ENCODE results near the gene LMAN2. TPM values are rescaled to one million over a fixed set of nuclear protein-coding genes. Genes with fewer than 3 reads are reported as not detected.

LMAN2 gene
- total RNA-seq, 1 experiment from 2014 or later, result 144 TPM

DNA sequence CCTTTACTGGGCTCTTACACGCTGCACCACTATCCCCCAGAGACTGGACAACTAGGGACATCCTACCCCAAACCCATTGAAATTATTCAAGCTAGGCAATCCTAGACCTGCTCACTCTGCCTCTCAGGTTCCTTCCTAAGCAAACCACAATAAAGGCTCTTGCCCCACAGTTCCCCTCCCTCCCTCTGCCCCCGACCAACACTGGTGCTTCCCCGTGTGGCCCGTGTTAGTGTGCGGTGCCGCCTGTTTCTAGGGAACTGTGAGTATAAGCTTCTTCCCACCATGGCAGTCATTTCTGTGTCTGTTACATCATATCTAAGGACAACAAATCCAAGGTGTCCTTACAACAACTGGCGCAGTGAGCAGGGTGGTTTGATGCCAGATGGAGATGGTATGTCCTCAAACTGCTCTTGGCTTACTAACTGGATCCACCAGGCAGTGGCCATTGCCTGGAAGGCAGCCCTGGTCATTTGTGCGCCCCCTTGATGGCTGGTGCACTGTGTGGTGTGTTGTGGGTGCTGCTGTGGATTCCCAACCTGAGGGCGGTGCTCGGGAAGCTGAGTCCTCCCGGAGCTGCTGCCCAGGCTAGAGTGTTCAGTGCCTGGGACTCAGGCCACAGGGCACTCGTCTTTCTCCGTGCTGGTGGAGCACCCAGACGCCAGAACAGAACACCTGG lies 31.4 kb downstream of the LMAN2 start:
- H3K9me3 ChIP-seq (replicated peaks), result no peaks in the 10 kb centered on the region
- no peaks in the 10 kb centered on the region for H3K36me3 ChIP-seq
- no peaks in the 10 kb centered on the region for H3K27me3 ChIP-seq
- H3K4me3 ChIP-seq, result no peak overlapping the region
- no peaks in the 10 kb centered on the region for H3K4me1 ChIP-seq
- no peak for DNase-seq
- H3K27ac ChIP-seq, result no peak overlapping the region

DNA sequence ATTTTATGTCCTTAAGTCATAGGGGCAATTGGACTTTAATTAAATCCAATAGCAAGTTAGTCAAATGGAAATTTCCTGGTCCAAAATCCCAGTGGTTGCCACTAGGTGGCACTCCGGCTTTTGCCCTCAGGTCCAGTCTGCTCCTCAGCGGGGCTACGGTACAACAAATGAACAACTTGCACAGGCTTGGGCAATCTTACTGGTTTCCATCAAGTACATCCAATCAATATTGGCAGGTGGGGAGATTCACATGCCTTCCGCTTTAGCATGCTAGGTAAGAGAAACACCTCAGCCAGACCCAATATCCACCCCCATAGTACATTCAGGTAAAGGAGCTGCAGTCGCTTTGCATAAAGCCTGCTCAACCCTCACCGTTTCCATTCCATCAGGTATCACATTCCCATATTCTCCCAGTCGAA lies 33.5 kb downstream of the LMAN2 start:
- no peaks in the 10 kb centered on the region for H3K36me3 ChIP-seq
- no peaks in the 10 kb centered on the region for H3K4me1 ChIP-seq
- no peaks in the 10 kb centered on the region for H3K27me3 ChIP-seq
- peak; percentile 69 to 81 for DNase-seq
- no peak overlapping the region for H3K4me3 ChIP-seq
- H3K27ac ChIP-seq, result no peak overlapping the region
- no peaks in the 10 kb centered on the region for H3K9me3 ChIP-seq (replicated peaks)

DNA sequence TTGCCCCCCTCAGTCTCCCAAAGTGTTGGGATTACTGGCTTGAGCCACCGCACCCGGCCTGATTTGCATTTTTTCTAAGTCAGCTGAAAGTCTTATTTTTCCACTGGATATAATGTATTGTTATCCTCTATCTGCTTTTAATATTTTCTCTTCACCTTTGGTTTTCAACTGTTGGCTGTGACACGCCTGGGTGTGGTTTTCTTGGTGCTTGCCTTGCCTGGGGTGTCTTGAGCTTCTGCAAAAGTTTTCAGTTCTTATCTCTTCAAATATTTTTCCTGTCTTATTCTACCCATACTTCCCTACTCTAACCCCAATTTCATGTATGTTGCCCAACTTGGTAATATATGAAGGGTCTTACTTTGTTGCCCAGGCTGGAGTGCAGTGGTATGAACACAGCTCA lies 35.5 kb downstream of the LMAN2 start:
- no peak overlapping the region for H3K4me3 ChIP-seq
- no peaks in the 10 kb centered on the region for H3K9me3 ChIP-seq (replicated peaks)
- no peaks in the 10 kb centered on the region for H3K36me3 ChIP-seq
- H3K4me1 ChIP-seq, result no peaks in the 10 kb centered on the region
- DNase-seq, result no peak
- H3K27me3 ChIP-seq, result no peaks in the 10 kb centered on the region
- no peak overlapping the region for H3K27ac ChIP-seq

DNA sequence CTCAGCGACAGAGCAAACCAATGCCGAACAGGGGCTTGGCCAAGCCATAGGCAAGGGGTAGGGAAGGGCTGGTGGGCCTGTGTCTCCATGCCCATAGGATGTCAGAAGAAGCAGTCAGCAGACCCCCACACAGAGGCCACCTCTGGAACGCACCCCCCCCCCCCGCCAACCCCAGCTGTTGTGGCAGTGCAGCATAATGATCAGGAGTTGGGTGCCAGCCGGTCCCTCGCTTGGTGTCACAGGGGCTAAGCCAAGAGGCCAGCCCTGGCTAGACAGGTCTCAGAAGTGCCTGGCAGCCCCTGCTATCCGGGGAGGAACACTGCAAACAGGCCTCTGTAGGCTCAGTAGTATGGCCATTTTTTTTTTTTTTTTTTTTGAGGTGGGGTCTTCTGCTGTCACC lies 36.1 kb downstream of the LMAN2 start:
- no peak overlapping the region for H3K27ac ChIP-seq
- no peak for DNase-seq
- H3K36me3 ChIP-seq, result no peaks in the 10 kb centered on the region
- no peaks in the 10 kb centered on the region for H3K9me3 ChIP-seq (replicated peaks)
- H3K4me1 ChIP-seq, result peaks cover 4% of the 10 kb centered on the region
- H3K4me3 ChIP-seq, result no peak overlapping the region
- H3K27me3 ChIP-seq, result no peaks in the 10 kb centered on the region

DNA sequence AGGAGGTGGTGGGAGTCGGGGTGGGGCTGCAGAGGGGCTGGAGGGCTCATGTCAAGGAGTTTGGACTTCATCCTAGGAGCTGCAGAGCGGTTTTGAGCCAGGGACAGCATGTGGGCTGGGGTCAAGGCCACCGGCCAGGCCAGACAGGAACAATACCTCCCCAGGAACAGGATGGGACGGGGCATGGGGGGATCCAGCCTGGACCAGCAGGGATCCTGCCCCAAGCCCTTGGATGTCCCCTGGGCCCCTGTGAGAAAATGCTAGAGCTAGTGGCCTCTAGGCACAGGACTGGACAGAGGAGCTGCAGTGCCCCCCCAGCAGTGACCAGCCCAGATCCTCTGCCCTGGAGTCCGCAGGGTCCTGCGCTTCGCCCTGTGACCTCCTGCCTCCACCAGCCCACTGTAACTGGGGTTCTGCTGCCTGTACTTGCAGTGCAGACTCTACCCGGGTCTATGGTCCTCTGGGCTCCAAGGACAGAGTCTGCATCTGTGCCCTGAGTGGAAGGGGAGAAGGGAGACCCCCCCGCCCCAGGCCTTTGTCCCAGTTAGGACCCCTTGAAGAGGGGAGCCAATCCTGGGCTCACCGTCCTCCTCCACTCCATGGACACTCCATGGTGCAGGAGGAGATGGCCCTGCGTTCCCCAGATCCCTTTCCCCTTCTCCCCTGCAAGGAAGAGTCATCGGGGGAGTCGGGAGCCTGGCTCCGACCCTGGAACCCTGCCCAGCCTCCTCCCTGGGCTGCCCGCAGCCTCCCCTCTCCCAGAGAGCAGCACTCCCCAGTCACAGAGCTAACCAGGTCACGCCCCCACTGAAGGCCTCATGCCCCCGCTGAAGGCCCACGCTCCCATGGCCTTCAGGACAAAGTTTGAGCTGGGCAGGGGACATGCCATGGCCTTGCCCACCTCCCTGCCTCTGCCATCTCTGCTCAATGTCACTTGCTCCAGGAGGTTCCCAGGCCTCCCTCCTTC lies 36.8 kb downstream of the LMAN2 start:
- peaks cover 11% of the 10 kb centered on the region for H3K4me1 ChIP-seq
- H3K4me3 ChIP-seq, result no peak overlapping the region
- H3K9me3 ChIP-seq (replicated peaks), result no peaks in the 10 kb centered on the region
- DNase-seq, result no peak
- no peak overlapping the region for H3K27ac ChIP-seq
- H3K36me3 ChIP-seq, result peaks cover 6% of the 10 kb centered on the region; the same call in 1 of the 2 replicates
- no peaks in the 10 kb centered on the region for H3K27me3 ChIP-seq

DNA sequence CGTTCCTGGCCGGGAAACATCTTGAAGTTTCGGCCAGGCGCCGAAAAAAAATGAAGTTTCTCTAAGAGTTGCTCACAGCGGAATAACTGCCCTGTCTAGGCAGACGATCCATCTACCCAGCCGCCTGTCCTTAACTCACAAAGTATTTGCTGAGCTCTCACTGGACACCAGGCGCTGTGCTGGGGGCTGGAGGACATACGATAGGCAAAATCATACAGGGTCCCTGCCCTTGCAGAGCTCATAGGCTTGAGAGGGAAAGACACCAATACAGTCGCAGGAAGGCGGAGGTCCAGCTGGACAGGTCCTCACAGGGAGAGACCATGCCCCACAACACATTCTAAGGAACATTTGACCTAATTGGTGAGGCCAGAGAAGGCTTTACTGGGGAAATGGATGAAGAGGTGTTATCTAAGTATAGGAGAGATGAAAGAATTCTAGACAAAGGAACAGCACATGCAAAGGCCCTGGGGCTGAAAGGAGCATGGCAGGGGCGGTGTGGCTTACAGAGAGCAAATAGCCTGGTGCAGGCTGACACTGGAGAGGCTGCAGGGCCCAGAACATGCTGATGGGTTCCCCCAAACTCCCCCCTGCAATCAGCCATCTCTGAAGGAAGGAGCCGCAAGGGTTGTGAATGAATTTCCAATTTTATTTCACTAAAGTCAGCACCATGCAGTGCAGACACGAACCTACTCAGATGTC lies 37.8 kb downstream of the LMAN2 start:
- Histone ChIP-seq H3K36me3 (peaks cover 9% of the 10 kb centered on the region; the same call in 1 of the 2 replicates), H3K27ac (no peak overlapping the region), H3K4me3 (no peak overlapping the region), H3K4me1 (peaks cover 11% of the 10 kb centered on the region), H3K9me3 (replicated peaks) (no peaks in the 10 kb centered on the region), H3K27me3 (no peaks in the 10 kb centered on the region)
- DNase-seq, result no peak

DNA sequence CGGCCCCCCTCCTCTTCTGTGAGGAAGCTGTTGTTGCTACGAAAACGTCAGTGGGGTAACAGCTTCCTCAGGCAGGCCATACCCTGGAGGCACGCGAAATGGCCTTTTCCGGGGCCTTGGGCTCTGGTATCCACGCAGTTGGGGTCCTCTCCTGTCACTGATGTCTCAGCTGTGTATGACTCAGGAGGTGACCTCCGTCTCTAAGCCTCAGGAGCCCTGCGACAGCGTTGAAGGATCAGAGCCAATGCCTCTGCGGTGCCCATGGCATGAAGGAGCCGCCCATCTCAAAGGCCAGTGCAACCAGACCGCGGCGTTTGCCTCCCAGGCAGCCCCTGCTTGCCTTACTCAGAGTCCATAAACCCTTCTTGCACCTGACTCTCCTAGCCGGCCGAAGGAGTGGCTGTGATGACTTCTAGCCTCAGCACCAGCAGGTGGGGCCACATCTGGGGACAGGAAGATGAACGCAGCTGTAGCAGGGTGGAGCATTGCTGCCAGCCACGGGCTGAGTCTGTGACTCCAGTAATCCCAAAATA lies 38.8 kb downstream of the LMAN2 start:
- H3K27ac ChIP-seq, result peak overlapping the region; percentile 93
- peaks cover 11% of the 10 kb centered on the region for H3K4me1 ChIP-seq
- H3K27me3 ChIP-seq, result no peaks in the 10 kb centered on the region
- H3K36me3 ChIP-seq, result peaks cover 9% of the 10 kb centered on the region; the same call in 1 of the 2 replicates
- DNase-seq, result peak in 1 of 2 experiments; percentile 59
- no peaks in the 10 kb centered on the region for H3K9me3 ChIP-seq (replicated peaks)
- H3K4me3 ChIP-seq, result peak overlapping the region; percentile 98

DNA sequence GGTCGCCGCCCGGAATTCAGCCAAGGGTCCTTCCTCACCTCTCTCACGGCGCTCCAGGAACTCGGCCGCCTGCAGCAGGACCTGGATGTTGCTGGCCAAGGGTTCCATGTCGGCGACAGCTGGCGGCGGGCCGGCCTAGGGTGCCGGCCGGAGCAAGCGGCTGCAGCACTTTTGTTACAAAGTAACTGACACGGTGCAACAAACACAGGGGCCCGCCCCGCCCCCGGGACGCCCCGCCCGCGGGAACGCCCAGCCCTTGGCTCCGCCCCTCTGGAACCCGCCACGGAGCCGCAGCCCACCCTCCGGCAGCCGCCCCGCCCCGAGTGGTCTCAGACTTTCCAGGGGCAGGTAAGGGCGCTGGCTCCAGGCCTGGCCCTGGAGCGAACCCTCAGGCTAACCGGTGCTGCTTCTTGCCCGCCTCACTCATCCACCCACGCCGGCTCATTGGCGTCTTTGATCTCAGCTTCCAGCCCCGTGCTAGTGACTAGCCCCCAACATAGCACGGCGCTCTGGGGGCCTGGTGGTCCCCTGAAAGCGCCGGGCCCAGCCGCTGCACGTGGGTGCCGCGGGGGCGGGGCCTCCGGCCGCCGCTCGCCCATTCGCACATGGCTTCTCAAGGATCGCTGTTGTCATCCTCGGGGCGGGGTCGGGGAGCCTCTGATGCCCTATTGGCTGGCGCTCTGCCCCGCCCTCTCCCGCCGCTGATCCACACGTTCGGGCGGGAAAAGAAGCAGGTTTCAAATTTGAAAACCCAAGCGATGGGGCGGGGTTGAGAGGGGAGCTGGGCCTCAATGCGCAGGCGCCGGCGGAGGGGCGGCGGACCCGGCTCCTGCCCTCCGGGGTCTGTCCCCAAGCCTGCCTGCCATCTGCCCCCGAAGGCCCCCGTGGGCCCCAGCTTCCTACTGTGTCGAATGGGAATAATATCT lies 39.5 kb downstream of the LMAN2 start, which contains the start of gene MXD3:
Gene MXD3, minus strand, starts transcription at position 176 of the 926 bp plus-strand sequence. Its CDS starts 68 bp downstream, at position 108.
- Histone ChIP-seq H3K27me3 (no peaks in the 10 kb centered on the region), H3K9me3 (replicated peaks) (no peaks in the 10 kb centered on the region), H3K4me3 (peak within 1 kb of the TSS; percentile 98), H3K36me3 (peaks cover 12% of the 10 kb centered on the region), H3K27ac (peak within 1 kb of the TSS; percentile 93), H3K4me1 (peaks cover 11% of the 10 kb centered on the region)
- DNase-seq, result peak; percentile 99 to 100

DNA sequence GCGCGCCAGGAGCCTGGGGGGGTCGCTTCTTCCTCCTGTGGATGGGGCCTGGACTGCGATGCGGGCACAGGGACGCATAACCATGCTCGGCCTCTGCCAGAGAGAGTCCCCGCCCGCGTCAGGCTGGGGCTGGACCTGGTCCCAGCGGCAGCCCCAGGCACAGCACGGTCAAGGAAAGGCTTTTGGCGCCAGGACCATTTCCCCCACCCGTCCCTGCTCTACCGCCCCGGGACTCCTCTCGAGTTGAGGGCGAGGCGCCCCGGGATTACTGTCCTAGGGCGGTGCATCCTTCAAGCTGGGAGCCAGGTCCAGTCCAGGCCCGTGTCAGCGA lies 40.1 kb downstream of the LMAN2 start:
- H3K27ac ChIP-seq, result peak overlapping the region; percentile 93
- peak overlapping the region; percentile 98 for H3K4me3 ChIP-seq
- no peaks in the 10 kb centered on the region for H3K27me3 ChIP-seq
- peaks cover 16% of the 10 kb centered on the region for H3K36me3 ChIP-seq
- H3K9me3 ChIP-seq (replicated peaks), result no peaks in the 10 kb centered on the region
- peaks cover 11% of the 10 kb centered on the region for H3K4me1 ChIP-seq
- DNase-seq, result peak in 1 of 2 experiments; percentile 40

DNA sequence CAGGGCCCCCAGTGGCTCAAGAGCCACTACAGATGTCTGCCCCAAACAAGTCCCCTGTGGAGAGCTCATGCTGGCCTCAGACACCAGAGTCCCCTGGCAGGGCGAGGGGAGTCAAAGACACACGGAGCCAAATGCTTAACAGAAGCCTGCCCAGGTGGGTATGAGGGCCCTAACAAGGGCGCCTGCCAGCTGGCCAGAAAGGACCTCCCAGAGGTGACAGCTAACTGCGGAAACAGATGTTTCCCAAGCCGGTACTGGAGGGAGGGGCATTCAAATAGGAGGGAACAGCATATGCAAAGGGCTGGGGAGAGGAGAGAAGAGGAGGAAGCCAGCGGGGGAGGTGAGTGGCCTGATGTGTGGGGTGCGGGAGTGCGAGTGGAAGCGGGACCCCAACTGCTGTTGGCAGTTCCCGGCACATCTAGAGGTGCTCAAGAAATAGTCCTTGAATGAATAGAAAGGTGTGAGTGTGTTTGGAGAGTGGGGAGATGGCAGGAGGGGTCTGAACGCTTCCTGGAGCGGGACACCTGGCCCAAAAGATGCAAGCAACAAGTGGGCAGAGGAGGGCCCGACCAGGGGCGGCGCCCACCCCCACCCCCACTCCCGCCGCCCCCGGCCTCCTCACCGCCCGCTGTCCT lies 40.6 kb downstream of the LMAN2 start:
- Histone ChIP-seq H3K4me3 (peak overlapping the region; percentile 98), H3K27me3 (no peaks in the 10 kb centered on the region), H3K36me3 (peaks cover 21% of the 10 kb centered on the region), H3K4me1 (peaks cover 11% of the 10 kb centered on the region), H3K27ac (no peak overlapping the region; the same call in 1 of the 2 replicates), H3K9me3 (replicated peaks) (no peaks in the 10 kb centered on the region)
- peak; percentile 59 to 66 for DNase-seq

DNA sequence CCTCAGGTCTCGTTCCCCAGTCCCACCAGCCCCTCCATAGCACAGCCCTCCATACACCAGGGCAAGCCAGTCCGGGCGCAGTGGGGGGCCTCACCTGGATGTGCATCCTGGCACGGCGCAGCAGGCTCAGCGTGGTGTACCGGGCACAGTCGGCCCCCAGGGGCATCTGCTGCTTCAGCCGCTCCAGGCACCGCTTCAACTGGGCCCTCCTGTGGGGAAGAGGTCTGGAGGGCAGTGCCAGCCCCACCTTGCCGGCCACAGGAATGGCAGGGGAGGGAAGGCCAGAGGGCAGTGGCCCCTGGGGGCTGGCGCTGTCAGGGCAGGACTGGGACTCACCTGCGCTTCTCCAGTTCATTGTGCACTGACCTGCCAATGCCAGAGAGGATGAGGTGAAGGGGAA lies 41.1 kb downstream of the LMAN2 start:
- DNase-seq, result no peak
- no peaks in the 10 kb centered on the region for H3K9me3 ChIP-seq (replicated peaks)
- no peaks in the 10 kb centered on the region for H3K27me3 ChIP-seq
- H3K4me3 ChIP-seq, result peak overlapping the region; percentile 98
- peaks cover 26% of the 10 kb centered on the region for H3K36me3 ChIP-seq
- H3K27ac ChIP-seq, result no peak overlapping the region
- peaks cover 11% of the 10 kb centered on the region for H3K4me1 ChIP-seq

DNA sequence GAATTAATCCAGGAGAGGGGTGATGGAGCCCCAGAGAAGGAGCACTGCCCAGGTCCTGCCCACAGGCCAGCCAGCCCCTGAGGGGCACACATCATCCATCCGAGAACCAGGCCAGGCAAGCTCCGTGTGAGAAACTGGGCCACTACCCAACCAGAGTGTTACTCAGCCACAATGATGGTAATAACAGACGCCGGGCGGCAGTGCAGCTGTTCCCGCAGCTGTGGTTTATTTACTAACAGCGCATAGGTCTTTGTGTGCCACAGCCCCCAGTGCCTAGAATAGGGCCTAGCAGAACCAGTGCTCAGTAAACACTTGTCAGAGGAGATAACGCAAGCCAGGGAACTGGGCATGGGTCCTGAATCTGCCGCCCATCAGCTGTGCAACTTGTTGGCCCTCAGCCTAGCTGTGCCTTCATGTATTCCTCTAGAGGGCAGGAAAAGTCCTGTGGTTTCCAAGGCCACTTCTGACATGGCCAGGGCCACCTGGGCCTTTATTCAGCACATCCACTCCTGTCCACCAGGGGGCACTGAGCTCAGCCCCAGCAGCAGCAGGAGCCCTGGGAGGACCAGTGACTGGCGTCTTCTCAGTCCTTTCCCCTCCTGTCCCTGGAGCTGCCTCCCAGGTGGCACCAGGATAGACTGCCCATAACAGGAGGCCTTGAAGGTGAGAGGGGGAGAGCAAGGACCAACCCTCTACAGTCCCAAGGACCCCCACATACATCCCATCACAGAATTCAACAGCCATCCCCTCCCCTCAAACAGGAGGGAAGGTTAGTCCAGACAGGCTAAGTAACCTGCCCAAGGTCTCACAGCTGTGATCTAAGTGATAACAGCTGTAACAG lies 41.9 kb downstream of the LMAN2 start:
- Histone ChIP-seq H3K27me3 (no peaks in the 10 kb centered on the region), H3K4me1 (peaks cover 11% of the 10 kb centered on the region), H3K9me3 (replicated peaks) (no peaks in the 10 kb centered on the region), H3K4me3 (no peak overlapping the region), H3K27ac (0 out of 2 replicates have a peak overlapping the region, but pooled peaks have one; percentile 1), H3K36me3 (peaks cover 29% of the 10 kb centered on the region)
- DNase-seq, result peak; percentile 72 to 85
